GM19043 (cell line): ENCODE results near the gene NDFIP2.
"Not testable (repeated sequence)": the region's sequence is repeated elsewhere in the genome, so short reads cannot be mapped to it uniquely, and the experiment has no call there.

Experiments
- ATAC-seq: cut with Tn5 transposase; IDR thresholded peaks from one replicate; pipeline ENCODE4 v1.9.1; 2021; ENCODE audit warnings: low read depth; ENCODE audit not compliant: unreplicated experiment

Gene NDFIP2

GRCh38 chr13:79585033-79585432 lies 104.1 kb downstream of the NDFIP2 start:
- ATAC-seq = no peak

GRCh38 chr13:79589603-79590393 lies 108.8 kb downstream of the NDFIP2 start:
- no peak for ATAC-seq

- no peak for ATAC-seq
These were observed 109.4 kb downstream of the NDFIP2 start for GRCh38 chr13:79590394-79590676.

- ATAC-seq = no peak
These were observed 110.5 kb downstream of the NDFIP2 start for GRCh38 chr13:79591493-79591892.

GRCh38 chr13:79593121-79593520 lies 112.2 kb downstream of the NDFIP2 start:
- no peak for ATAC-seq

GRCh38 chr13:79593641-79594275 lies 112.8 kb downstream of the NDFIP2 start:
- no peak for ATAC-seq

- not testable (repeated sequence) for ATAC-seq
These were observed 119.2 kb downstream of the NDFIP2 start for GRCh38 chr13:79600146-79600545.

- no peak for ATAC-seq
These were observed 122.0 kb downstream of the NDFIP2 start for GRCh38 chr13:79602936-79603335.

GRCh38 chr13:79604752-79605151 lies 123.8 kb downstream of the NDFIP2 start:
- ATAC-seq = no peak
